ENCODE results near the gene PLEKHG3. TPM values are rescaled to one million over a fixed set of nuclear protein-coding genes. Genes with fewer than 3 reads are reported as not detected.

Gene PLEKHG3
- total and polyA plus RNA-seq, 2 of the 13 experiments (the other 11 are each of a cell fraction or from before 2014, with no cell fraction given) = 7.1 to 9.8 TPM

DNA sequence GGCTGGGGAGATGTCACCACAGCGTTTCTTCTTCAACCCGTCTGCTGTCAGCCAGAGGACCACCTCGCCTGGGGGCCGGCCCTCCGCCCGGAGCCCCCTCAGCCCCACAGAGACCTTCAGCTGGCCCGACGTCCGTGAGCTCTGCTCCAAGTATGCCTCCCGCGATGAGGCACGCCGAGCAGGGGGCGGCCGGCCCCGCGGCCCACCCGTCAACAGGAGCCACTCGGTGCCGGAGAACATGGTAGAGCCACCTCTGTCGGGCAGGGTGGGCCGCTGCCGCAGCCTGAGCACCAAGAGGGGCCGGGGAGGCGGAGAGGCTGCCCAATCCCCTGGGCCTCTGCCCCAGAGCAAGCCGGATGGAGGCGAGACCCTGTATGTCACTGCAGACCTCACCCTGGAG, 38.8 kb downstream of the PLEKHG3 start:
- no peaks in the 10 kb centered on the region for H4K20me1 ChIP-seq (ENCODE audit: insufficient read depth, low read length)
- no peaks in the 10 kb centered on the region for H3K27me3 ChIP-seq (ENCODE audit: control insufficient read depth in 1 of 2, insufficient read depth in 2 of 2, low read length in 2 of 2)
- no peak overlapping the region for H3K27ac ChIP-seq (ENCODE audit: extremely low read length, insufficient read depth, low read length)
- WGBS (ENCODE audit: low lambda C conversion rate) = 93% methylated on average over 8 of the region's 27 CpGs
- no peak overlapping the region for H3K9ac ChIP-seq (ENCODE audit: insufficient read depth, low read depth, low read length)
- DNase-seq (ENCODE audit: low spot score) (no peak), ATAC-seq (no peak), FAIRE-seq (no peak)
- in situ Hi-C loops (cut with HindIII; ENCODE audit: extremely low pct_ligation_motif_present, low pct_unique_long_range_greater_than_20kb) = no loop called here
- H3K4me2 ChIP-seq (ENCODE audit: low read depth, low read length) = no peak overlapping the region
- POLR2A ChIA-PET = no interaction called here
- no peaks in the 10 kb centered on the region for H3K79me2 ChIP-seq (ENCODE audit: insufficient read depth, low read length)
- no peaks in the 10 kb centered on the region for H3K4me1 ChIP-seq (ENCODE audit: insufficient read depth, low read length)
- intact Hi-C loops (cut with micrococcal nuclease; ENCODE audit: unreplicated experiment) = no loop called here
- BruUV-seq (replicated peaks) = no TSS peak
- no peaks in the 10 kb centered on the region for H3K9me3 ChIP-seq (ENCODE audit: low read length)
- H2AFZ ChIP-seq (ENCODE audit: low read length) = no peak overlapping the region
- H3K36me3 ChIP-seq (replicated peaks in 1 of 2; ENCODE audit: control insufficient read depth in 1 of 2, insufficient read depth in 2 of 2, low read length in 2 of 2) = peaks cover 24 to 29% of the 10 kb centered on the region in 2 experiments; a peak in 4 of 5 replicates
- no peak overlapping the region for H3K4me3 ChIP-seq (replicated peaks in 1 of 3; ENCODE audit: insufficient read depth in 1 of 3, low read depth in 2 of 3, low read length in 3 of 3)
- CTCF ChIA-PET (ENCODE audit: low intra/inter-chr PET ratio, low total read pairs) = no interaction called here
- TF ChIP-seq, protein P1, sequence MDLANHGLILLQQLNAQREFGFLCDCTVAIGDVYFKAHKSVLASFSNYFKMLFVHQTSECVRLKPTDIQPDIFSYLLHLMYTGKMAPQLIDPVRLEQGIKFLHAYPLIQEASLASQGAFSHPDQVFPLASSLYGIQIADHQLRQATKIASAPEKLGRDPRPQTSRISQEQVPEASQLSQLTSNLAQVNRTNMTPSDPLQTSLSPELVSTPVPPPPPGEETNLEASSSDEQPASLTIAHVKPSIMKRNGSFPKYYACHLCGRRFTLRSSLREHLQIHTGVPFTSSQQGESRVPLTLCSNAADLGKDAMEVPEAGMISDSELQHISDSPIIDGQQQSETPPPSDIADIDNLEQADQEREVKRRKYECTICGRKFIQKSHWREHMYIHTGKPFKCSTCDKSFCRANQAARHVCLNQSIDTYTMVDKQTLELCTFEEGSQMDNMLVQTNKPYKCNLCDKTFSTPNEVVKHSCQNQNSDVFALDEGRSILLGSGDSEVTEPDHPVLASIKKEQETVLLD (CRISPR knock-in tag; IDR thresholded peaks at IDR 0.05; ENCODE audit: low read depth) = no peak
- no peak for TF ChIP-seq HMG20A (CRISPR knock-in tag; IDR thresholded peaks at IDR 0.05; ENCODE audit: borderline replicate concordance)
- no peak for TF ChIP-seq SAFB2 (CRISPR knock-in tag; IDR thresholded peaks at IDR 0.05; ENCODE audit: borderline replicate concordance, low read depth)
- TF ChIP-seq NFIB (CRISPR knock-in tag; IDR thresholded peaks at IDR 0.05; ENCODE audit: borderline replicate concordance) = no peak
- no peak for TF ChIP-seq ZBTB1 (CRISPR knock-in tag; IDR thresholded peaks at IDR 0.05; ENCODE audit: borderline replicate concordance)
- TF ChIP-seq, protein P2, sequence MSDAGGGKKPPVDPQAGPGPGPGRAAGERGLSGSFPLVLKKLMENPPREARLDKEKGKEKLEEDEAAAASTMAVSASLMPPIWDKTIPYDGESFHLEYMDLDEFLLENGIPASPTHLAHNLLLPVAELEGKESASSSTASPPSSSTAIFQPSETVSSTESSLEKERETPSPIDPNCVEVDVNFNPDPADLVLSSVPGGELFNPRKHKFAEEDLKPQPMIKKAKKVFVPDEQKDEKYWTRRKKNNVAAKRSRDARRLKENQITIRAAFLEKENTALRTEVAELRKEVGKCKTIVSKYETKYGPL (CRISPR knock-in tag; IDR thresholded peaks at IDR 0.05) = no peak
- TF ChIP-seq FOXK1 (CRISPR knock-in tag; IDR thresholded peaks at IDR 0.05; ENCODE audit: borderline replicate concordance, low read depth) = no peak
- TF ChIP-seq PTBP1 (IDR thresholded peaks at IDR 0.05; ENCODE audit: low read depth, low read length, poor library complexity, severe bottlenecking) = no peak
- no peak for TF ChIP-seq HNF4G (IDR thresholded peaks at IDR 0.05; ENCODE audit: borderline replicate concordance, low read depth, low read length)
- no peak for TF ChIP-seq HNF4G (CRISPR knock-in tag; IDR thresholded peaks at IDR 0.05; ENCODE audit: borderline replicate concordance, low read depth)
- TF ChIP-seq, protein P3, sequence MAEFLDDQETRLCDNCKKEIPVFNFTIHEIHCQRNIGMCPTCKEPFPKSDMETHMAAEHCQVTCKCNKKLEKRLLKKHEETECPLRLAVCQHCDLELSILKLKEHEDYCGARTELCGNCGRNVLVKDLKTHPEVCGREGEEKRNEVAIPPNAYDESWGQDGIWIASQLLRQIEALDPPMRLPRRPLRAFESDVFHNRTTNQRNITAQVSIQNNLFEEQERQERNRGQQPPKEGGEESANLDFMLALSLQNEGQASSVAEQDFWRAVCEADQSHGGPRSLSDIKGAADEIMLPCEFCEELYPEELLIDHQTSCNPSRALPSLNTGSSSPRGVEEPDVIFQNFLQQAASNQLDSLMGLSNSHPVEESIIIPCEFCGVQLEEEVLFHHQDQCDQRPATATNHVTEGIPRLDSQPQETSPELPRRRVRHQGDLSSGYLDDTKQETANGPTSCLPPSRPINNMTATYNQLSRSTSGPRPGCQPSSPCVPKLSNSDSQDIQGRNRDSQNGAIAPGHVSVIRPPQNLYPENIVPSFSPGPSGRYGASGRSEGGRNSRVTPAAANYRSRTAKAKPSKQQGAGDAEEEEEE (CRISPR knock-in tag; IDR thresholded peaks at IDR 0.05; ENCODE audit: borderline replicate concordance) = no peak
- no peak for TF ChIP-seq KMT2B (CRISPR knock-in tag; IDR thresholded peaks at IDR 0.05)
- TF ChIP-seq ZNF850 (CRISPR knock-in tag; conservative IDR thresholded peaks at IDR 0.05) = no peak
- no peak for TF ChIP-seq HNRNPUL1 (IDR thresholded peaks at IDR 0.05; ENCODE audit: low read depth, low read length)
- TF ChIP-seq, protein P4, sequence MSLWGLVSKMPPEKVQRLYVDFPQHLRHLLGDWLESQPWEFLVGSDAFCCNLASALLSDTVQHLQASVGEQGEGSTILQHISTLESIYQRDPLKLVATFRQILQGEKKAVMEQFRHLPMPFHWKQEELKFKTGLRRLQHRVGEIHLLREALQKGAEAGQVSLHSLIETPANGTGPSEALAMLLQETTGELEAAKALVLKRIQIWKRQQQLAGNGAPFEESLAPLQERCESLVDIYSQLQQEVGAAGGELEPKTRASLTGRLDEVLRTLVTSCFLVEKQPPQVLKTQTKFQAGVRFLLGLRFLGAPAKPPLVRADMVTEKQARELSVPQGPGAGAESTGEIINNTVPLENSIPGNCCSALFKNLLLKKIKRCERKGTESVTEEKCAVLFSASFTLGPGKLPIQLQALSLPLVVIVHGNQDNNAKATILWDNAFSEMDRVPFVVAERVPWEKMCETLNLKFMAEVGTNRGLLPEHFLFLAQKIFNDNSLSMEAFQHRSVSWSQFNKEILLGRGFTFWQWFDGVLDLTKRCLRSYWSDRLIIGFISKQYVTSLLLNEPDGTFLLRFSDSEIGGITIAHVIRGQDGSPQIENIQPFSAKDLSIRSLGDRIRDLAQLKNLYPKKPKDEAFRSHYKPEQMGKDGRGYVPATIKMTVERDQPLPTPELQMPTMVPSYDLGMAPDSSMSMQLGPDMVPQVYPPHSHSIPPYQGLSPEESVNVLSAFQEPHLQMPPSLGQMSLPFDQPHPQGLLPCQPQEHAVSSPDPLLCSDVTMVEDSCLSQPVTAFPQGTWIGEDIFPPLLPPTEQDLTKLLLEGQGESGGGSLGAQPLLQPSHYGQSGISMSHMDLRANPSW (CRISPR knock-in tag; IDR thresholded peaks at IDR 0.05; ENCODE audit: borderline replicate concordance) = no peak
- TF ChIP-seq HOXA3 (CRISPR knock-in tag; IDR thresholded peaks at IDR 0.05) = no peak
- TF ChIP-seq ELF3 (CRISPR knock-in tag; IDR thresholded peaks at IDR 0.05) = no peak
- TF ChIP-seq ZNF160 (CRISPR knock-in tag; IDR thresholded peaks at IDR 0.05) = no peak
- TF ChIP-seq RBFOX2 (IDR thresholded peaks at IDR 0.05; ENCODE audit: low read depth, low read length) = no peak
